ENCODE data around the gene ZBTB40.

The ZBTB40 gene, protein sequence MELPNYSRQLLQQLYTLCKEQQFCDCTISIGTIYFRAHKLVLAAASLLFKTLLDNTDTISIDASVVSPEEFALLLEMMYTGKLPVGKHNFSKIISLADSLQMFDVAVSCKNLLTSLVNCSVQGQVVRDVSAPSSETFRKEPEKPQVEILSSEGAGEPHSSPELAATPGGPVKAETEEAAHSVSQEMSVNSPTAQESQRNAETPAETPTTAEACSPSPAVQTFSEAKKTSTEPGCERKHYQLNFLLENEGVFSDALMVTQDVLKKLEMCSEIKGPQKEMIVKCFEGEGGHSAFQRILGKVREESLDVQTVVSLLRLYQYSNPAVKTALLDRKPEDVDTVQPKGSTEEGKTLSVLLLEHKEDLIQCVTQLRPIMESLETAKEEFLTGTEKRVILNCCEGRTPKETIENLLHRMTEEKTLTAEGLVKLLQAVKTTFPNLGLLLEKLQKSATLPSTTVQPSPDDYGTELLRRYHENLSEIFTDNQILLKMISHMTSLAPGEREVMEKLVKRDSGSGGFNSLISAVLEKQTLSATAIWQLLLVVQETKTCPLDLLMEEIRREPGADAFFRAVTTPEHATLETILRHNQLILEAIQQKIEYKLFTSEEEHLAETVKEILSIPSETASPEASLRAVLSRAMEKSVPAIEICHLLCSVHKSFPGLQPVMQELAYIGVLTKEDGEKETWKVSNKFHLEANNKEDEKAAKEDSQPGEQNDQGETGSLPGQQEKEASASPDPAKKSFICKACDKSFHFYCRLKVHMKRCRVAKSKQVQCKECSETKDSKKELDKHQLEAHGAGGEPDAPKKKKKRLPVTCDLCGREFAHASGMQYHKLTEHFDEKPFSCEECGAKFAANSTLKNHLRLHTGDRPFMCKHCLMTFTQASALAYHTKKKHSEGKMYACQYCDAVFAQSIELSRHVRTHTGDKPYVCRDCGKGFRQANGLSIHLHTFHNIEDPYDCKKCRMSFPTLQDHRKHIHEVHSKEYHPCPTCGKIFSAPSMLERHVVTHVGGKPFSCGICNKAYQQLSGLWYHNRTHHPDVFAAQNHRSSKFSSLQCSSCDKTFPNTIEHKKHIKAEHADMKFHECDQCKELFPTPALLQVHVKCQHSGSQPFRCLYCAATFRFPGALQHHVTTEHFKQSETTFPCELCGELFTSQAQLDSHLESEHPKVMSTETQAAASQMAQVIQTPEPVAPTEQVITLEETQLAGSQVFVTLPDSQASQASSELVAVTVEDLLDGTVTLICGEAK

DNA sequence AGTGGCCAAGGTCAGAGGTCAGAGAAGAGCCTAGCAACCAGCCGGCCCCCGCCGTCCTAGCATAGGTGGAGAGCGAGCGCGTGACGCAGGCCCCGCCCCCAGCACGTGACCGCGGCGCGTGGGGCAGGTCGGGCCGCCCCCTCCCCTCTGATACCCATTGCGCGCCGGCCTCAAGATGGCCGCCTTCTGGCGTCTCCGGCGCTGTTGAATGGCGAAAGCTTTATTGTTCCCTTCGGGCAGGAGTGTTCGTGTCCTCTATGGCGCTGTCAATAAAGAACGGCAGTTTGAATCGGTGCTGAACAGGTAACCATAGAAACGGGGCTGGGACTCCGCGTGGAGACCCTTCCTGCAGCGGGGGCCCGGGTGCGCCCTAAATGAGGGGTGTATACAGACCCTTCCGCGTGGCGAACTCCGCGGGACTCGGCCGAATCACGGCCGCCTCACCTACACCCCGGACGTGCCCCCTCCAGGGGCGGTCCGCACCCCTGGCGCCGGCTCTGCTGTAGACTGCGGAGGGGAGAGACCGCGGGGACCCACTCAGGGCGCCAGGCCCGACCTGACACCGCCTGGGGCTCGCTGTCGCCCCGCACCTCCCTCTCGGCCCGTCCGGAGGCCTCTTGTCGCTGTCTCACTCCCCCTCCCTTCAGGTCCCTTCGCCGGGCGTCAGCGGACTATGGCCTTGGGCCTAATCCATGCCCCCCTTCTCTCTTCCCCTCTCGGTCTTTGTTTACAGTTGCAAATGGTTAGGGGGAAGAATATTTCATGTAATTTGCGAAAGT lies at the start of gene ZBTB40:
TSS of gene ZBTB40 (plus strand) at position 150 of the 779 bp plus-strand sequence. CDS start 38,098 bp downstream, outside the sequence.
- peak; percentile 92 for DNase-seq

DNA sequence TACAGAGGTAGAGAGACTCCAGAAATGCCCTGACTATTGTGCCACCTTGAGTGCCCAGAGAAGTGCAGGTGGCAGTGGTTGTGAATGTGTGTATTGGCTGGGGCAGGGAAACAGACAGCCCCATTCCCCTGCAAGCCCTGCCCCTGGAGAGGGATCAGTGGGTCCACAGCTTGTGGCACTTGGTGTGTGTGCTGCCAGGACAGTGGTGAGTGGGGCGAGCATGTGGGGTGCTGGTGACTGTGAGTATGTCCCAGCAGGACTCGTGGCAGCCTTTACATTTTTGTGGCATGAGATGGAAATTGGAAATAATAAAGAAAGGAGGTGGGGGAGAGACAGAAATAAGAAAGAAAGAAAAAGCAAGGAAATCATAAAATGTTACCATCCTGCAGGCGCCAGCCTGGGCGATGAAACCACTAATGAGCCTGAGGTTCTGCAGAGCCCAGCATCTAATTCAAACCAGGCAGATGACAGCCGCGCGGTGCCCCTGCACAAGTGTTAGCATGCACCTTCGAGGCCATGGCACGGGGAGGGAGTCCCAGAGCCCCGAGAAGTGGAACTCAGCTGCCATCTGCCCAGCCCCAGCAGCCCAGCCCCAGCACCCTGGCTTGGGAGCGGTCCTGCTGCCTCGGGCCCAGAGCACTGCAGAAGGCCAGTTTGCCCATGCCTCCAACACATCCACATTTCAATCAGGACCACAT lies 49.1 kb upstream of the ZBTB40 start:
- DNase-seq, result no peak

DNA sequence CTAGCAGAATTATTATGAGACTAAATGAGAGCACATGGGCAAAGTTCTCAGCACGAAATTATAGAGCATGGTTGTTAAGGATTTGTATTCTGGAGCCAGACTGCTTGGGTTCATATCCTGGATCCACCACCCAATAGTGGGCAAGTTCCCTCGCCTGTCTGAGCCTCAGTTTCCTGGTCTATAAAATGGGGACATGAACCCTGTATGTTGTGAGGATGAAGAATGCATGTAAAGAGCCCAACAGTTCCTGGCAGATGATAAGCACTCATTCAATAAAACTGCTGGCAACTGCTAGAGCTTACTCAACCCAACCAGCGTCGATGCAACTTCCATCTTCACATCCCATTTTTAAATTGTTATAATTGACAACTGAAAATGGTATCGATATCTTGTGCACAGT lies 47.2 kb upstream of the ZBTB40 start:
- no peak for DNase-seq

DNA sequence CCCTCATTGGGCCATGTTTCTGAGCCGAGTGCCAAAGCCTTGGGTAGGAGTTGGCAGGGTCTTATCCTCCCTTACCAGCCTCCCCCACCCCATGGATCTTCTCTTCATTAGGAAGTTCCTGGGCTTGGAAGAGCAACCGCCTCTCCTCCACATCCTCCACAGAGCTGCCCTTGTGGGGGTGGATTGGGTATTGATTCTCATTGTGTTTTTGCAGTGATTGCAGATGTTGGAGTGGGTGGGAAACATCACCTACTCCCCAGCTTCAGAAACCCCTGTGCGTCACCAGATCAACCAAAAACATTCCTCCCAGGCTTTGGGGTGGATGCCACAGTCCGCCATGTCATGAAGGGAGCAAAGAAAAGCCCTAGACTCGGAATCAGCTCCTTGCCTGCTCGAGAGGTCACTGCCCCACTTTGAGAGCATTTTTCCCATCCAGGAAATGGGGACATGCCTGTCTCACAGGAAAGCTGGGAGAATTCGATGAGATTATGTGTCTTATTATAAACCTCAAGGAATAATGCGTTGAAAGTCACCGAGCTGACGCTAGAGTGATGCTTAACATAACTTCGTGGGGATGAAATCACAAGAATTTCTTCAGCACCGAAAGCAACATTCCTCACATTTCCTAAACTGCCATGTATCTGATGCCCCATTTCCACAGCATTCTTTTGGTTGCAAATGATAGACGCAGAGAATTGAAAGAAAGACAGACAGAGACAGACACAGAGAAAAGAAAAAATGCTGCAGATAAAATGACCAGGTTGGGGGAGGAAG lies 44.7 kb upstream of the ZBTB40 start:
- no peak for DNase-seq

DNA sequence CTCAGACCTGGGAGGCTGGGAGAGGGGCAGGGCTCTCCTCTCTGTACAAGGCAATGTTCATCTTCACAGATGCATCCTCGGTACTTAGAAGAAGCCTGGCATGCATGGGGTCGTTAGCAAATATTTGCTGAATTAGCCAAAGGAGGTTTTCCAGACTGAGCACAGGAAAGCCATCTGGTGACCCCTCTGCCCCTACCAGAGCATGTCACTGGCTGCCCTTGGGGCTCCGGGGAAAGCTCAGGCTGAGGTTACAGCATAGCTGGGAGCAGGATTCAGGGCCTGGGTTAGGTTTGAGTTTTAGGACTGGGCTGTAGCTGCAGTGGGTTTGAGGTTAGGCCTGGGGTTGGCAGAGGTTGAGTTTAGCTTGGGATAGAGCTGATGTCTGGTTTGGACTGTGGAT lies 43.4 kb upstream of the ZBTB40 start:
- DNase-seq, result no peak

DNA sequence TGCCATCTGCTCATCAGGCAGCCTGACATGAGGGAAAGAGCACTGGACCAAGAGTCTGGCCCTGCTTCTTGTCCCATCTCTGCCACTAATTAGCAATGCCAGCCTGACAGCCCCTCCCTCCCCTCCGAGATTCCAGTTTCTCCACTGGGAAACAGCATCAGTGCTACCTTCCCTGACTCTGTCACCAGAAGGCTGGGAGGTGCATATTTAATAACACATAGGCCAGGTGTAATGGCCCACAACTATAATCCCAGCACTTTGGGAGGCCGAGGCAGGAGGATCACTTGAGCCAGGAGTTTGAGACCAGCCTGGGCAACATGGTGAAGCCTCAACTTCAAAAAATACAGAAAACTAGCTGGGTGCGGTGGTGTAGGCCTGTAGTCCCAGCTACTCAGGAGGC lies 41.2 kb upstream of the ZBTB40 start:
- no peak for DNase-seq

DNA sequence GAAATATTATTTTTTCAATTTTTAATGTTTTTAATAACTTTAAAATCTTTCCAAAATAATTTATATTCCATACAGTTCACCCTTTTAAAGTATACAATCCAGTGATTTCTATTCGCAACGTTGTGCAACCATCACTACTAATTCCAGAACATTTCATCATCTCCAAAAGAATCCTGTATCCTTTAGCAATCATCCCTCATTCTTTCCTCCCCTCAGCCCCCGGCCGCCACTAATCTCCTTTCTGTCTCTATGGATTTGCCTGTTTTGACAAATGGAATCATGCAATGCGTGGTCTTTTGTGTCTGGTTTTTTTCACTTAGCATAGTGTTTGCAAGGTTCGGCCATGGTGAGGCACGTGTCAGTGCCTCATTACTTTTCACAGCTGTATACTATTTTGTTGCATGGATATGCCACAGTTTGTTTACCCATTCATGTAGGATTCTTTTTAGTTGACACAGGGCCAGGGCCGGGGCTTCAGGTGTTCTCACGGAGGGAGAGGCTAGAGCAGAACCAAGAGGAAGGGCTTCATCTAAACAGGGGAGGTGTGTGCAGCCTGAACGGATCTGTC lies 40.6 kb upstream of the ZBTB40 start:
- no peak for DNase-seq

DNA sequence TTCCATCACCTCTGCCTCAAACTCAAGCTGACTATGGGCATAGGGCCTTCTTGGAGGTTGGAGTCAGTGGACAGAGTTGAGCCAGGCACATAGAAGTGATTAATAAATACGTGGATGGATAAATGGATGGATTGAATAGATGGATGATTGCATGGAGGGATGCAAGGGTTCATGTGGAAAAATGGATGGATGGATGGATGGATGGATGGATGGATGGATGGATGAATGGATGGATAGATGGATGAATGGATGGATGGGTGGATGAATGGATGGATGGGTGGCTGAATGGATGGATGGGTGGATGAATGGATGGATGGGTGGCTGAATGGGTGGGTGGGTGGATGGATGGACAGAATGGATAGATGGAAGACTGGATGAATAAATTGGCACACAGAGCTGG lies 40.1 kb upstream of the ZBTB40 start:
- no peak for DNase-seq

DNA sequence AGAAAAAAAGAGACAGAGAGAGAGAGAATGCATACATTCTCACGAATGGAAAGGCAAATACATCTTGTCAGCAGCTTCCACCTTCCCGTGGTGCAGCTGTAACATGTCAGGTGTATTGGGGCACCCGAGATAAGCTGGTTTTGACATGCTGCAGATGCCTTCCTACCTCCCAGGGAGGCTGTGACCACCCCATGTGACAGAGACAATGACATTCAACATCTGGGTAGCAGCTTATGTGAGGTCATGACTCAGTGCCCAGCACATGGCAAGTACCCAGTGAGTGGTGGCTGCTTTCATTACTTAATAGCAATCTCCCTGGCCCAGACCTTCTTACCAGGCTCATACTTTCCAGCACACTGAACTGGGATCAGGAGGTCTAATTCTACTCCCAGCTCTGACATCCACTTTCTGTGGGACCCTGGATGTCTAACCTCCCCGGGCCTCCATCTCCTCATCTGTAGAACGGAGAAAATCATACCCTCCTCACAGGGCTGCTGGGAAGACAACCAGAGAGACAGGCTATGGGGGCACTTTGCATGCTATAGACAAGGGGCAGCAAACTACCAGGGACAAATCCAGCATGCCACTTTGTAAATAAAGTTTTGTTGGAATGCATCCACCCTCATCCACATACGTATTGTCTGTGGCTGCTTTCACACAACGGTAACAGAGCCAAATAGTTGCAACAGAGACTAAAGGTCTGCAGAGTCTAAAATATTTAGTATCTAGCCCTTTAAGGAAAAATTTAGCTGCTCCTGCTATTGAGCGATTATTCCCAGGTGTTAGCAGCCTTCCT lies 38.5 kb upstream of the ZBTB40 start:
- no peak for DNase-seq

DNA sequence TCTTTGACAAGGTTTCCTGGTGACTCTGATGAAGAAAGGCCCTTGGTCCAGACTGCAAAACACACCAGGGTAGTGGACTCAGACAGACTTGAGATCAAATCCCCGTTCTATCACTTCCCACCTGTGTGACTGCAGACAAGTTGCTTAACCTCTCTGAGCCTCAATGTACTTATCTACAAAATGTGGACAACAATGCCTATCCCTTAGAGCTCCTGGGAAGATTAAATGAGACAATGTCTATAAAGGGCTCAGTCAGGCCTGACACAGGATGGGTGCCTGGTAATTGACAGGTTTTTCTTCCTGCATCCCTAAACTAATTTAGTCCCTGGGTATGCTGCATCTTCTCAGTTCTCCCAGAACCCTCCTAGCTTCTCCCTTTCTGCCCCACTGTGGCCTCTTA lies 37.9 kb upstream of the ZBTB40 start:
- no peak for DNase-seq

DNA sequence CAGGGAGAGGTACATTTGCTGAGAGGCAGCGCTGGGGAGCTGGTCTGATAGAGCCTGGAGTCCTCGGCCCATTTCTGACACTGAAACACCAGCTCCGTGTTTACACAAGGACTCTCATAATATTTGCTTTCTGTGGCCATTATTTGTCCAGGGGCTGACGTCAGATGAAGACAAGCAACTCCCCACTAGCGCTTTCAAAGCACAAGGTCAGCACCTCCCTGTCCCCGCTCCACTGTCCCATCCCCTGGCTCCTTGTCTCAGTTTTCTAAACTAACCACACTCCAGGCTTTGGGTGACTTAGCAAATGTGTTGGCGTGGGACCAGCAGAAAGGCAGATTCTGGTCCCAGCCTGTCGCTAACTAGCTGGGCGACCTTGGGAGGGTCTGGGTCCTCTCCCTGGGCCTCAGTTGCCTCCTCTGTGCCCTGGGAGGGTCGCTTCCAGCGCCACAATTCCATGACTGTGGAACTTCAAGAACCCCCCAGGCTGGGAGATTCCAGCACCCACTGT lies 37.4 kb upstream of the ZBTB40 start:
- no peak for DNase-seq

DNA sequence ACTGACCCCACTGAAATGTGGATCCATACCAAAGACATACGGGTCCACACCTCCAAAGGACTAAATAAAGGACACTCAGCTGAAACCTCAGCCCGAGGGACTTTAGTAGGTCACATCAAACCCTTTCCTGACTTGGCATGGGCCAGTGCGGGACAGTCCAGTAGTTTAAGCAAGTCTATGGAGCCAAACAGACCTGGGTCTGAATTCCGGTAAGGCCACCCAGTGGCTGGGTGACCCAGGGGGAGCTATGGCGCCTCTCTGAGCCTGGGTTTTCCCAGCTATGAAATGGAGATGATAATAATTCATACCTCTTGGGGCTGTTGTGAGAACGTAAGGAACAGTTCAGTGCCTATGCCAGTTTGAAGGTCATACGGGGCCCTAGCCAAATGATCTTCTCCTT lies 36.2 kb upstream of the ZBTB40 start:
- no peak for DNase-seq

DNA sequence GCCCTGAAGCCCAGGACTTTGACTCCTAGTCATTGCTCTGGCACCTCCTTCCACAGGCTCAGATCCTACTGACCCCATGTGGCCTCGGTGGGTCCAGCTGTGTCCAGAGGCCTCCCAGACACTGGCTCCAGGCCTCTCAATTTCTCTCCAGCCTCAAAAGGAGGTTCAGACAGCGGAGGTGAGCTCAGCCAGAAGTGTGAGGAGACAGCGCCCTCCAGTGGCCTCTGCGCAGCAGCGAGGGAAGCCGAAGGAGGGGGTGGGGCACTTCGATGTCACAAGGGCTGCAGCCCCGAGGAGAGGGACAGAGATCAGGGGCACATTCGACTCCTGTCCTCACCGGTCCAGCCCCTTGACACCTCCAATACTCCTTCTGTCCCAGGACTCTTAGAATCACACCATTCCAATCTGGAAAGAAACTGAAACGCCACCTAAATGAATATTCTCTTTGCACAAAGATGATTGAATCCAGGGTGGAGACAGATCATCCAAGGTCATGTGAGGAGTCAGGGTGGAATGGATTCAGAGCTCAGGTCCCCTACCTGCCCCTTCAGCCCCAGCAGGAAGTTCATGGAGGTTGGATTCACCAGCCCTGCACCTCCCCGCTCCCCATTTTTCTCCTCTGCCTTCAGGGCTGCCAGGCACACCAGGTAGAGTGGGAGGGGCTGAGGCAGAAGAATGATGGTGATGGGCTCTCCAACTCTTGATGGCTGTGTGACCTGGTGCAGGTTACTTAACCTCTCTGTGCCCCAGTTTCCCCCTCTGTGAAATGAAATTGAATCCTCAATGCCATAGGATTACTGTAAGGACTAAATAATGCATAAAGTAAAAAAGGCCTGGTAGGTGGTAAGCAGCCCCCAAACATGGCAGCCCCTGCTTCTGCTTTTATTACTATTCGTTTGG lies 34.8 kb upstream of the ZBTB40 start:
- DNase-seq, result peak; percentile 64

DNA sequence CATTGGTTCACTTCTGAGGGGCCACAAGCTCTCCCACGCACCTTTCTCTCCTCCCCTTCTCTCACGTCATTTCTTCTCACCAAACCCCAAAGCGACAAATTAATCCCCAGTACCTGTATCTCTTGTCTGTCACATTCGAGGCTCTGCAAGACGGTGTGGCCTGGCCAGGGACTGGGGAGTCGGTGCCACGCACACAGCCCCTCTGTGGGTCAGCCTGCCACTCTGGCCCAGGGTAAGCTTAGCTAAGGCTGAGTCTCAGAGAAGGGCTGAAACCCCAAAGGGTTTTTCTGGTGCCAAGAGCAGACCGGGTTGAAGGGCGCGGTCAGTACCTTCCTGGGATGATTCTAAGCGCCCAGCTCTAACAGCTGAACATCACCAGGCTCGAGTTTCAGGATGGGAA lies 34.2 kb upstream of the ZBTB40 start:
- DNase-seq, result no peak

DNA sequence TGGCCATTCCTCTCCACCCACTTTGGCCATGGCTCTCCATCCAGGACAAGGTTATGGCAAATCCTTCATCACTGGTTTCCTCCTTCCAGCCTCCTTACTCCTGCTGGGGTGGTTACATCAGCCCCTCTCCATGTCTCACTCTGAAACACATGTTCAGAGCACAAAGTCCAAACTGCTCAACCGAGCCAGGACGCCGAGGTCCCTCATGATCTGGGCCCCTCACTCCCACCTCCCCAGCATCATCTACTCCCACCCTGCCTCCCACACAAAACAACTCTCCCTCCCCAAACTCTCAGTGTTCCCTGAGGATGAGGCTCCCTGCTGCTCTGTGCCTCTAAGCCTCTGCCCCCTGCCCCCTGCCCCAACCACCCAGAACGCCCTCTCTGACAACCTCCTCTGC lies 33.3 kb upstream of the ZBTB40 start:
- no peak for DNase-seq

DNA sequence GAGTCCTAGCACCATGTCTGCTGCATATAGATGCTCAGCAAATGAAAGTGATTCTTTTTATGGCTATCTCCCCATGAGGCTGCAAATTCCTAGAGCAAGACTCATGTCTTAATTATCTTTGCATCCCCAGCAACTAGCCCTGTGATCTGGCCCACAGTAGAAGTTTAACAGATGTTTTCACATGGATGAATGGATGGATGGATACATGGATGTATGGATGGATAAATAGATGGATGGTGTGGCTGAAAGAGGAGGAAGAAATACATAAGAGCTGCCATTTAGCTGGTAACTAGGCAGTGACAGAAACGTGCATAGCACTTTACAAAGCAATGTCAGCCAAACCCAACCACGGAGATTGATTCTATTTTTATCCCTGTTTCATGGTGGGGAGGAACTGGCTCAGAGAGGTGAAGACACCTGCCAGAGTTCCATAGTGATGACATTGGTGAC lies 32.7 kb upstream of the ZBTB40 start:
- DNase-seq, result no peak

DNA sequence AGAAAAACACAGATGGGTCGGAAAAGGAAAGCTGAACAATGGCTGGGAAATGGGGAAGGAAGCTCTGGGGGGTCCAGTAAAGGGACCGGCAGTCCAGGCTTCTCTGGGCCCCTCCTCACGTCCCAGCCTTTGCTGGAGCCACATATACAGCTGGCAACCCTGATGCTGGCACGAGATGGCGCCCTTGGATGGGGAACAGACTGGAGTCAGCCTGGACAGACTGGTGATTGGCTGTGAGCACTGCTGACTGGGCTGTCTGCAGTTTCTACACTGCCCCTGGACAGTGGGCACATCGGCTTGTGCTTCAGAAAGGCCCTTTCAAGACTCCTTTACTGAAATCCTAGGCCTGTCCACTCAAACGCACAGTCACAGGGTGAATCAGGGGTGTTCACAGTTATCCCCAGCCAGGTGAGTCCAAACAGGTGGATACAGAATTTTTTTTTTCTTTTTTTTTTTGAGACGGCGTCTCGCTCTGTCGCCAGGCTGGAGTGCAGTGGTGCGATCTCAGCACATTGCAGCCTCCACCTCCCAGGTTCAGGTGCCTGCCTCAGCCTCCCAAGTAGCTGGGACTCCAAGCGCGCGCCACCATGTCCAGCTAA lies 31.1 kb upstream of the ZBTB40 start:
- DNase-seq, result peak; percentile 43

DNA sequence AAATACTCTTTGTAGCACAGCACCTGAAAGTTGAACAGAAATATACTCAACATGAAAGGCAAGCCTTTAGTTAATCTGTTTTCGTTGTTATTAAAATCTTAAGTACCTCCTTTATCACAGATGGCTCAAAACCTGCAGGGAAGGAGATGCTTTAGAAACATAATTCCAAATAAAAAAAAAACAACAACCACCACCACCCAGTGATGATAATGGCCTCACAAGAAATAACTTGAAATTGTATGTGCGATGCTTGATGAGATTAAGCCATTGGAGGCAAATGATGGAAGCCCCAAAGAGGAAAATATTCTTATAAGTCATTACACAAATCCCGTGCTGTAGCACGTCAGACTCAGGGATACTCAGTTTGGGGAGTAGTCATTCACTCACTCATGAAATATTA lies 24.9 kb upstream of the ZBTB40 start:
- DNase-seq, result no peak

All from stimulated activated CD4-positive, alpha-beta T cell treated with anti-CD3 and anti-CD28 coated beads, Interleukin-12 subunit alpha, Interleukin-12 subunit beta, amount 100 ng/mL, for 4 hours (primary cell).